Measurements from ENCODE around the gene ACVR1B.

ACVR1B gene

GRCh38 chr12:51951199-51951842 lies at the start of gene ACVR1B:
ACVR1B (plus strand) TSS chr12:51951699; CDS start chr12:51951744, 45 bp downstream.
- H3K27ac Mint-ChIP-seq (ENCODE audit: low read depth) = peak within 1 kb of the TSS; percentile 87
- H3K27me3 Mint-ChIP-seq = peaks cover 14% of the 10 kb centered on the region
- peaks cover 3% of the 10 kb centered on the region for H3K36me3 Mint-ChIP-seq (ENCODE audit: insufficient read depth)
- DNase-seq (ENCODE audit: low spot score in 2 of 2) (peak; percentile 71 to 80), ATAC-seq (replicated peaks; ENCODE audit: extremely low read depth, poor library complexity, severe bottlenecking) (peak; percentile 94)
- H3K4me3 Mint-ChIP-seq = peak within 1 kb of the TSS; percentile 98
- no peaks in the 10 kb centered on the region for H3K9me3 Mint-ChIP-seq
- H3K4me1 Mint-ChIP-seq = peaks cover 29% of the 10 kb centered on the region

GRCh38 chr12:51901881-51902280 lies 49.6 kb upstream of the ACVR1B start:
- Mint-ChIP-seq H3K4me3 (no peak overlapping the region), H3K36me3 (ENCODE audit: insufficient read depth) (no peaks in the 10 kb centered on the region), H3K9me3 (no peaks in the 10 kb centered on the region), H3K4me1 (no peaks in the 10 kb centered on the region), H3K27ac (ENCODE audit: low read depth) (no peak overlapping the region), H3K27me3 (peaks cover 22% of the 10 kb centered on the region)
- no peak for ATAC-seq (replicated peaks; ENCODE audit: extremely low read depth, poor library complexity, severe bottlenecking)
- no peak for DNase-seq (ENCODE audit: low spot score in 2 of 2)

- no peaks in the 10 kb centered on the region for H3K4me1 Mint-ChIP-seq
- no peak overlapping the region for H3K27ac Mint-ChIP-seq (ENCODE audit: low read depth)
- H3K36me3 Mint-ChIP-seq (ENCODE audit: insufficient read depth) = no peaks in the 10 kb centered on the region
- no peak for DNase-seq (ENCODE audit: low spot score in 2 of 2)
- H3K4me3 Mint-ChIP-seq = no peak overlapping the region
- no peaks in the 10 kb centered on the region for H3K9me3 Mint-ChIP-seq
- no peak for ATAC-seq (replicated peaks; ENCODE audit: extremely low read depth, poor library complexity, severe bottlenecking)
- peaks cover 35% of the 10 kb centered on the region for H3K27me3 Mint-ChIP-seq
These were observed 46.5 kb upstream of the ACVR1B start for GRCh38 chr12:51904951-51905470.

- no peak overlapping the region for H3K4me3 Mint-ChIP-seq
- no peaks in the 10 kb centered on the region for H3K4me1 Mint-ChIP-seq
- DNase-seq (ENCODE audit: low spot score in 2 of 2) (no peak), ATAC-seq (replicated peaks; ENCODE audit: extremely low read depth, poor library complexity, severe bottlenecking) (no peak)
- no peak overlapping the region for H3K27ac Mint-ChIP-seq (ENCODE audit: low read depth)
- no peaks in the 10 kb centered on the region for H3K9me3 Mint-ChIP-seq
- H3K27me3 Mint-ChIP-seq = peaks cover 43% of the 10 kb centered on the region
- no peaks in the 10 kb centered on the region for H3K36me3 Mint-ChIP-seq (ENCODE audit: insufficient read depth)
These were observed 45.7 kb upstream of the ACVR1B start for GRCh38 chr12:51905471-51906429.

GRCh38 chr12:51906430-51907082 lies 44.9 kb upstream of the ACVR1B start:
- Mint-ChIP-seq H3K4me3 (no peak overlapping the region), H3K27me3 (peaks cover 50% of the 10 kb centered on the region), H3K4me1 (no peaks in the 10 kb centered on the region), H3K36me3 (ENCODE audit: insufficient read depth) (no peaks in the 10 kb centered on the region), H3K27ac (ENCODE audit: low read depth) (no peak overlapping the region), H3K9me3 (no peaks in the 10 kb centered on the region)
- DNase-seq (ENCODE audit: low spot score in 2 of 2) (no peak), ATAC-seq (replicated peaks; ENCODE audit: extremely low read depth, poor library complexity, severe bottlenecking) (no peak)

GRCh38 chr12:51907083-51907855 lies 44.2 kb upstream of the ACVR1B start, which contains the start of gene ACVRL1:
ACVRL1 (plus strand) TSS chr12:51907504; CDS start chr12:51912475, 4,971 bp downstream.
- Mint-ChIP-seq H3K4me3 (no peak within 1 kb of the TSS), H3K27me3 (peaks cover 57% of the 10 kb centered on the region)
- ATAC-seq (replicated peaks; ENCODE audit: extremely low read depth, poor library complexity, severe bottlenecking) = no peak

GRCh38 chr12:51907856-51908425 lies 43.6 kb upstream of the ACVR1B start:
- DNase-seq (ENCODE audit: low spot score in 2 of 2) (no peak), ATAC-seq (replicated peaks; ENCODE audit: extremely low read depth, poor library complexity, severe bottlenecking) (no peak)
- Mint-ChIP-seq H3K9me3 (no peaks in the 10 kb centered on the region), H3K27ac (ENCODE audit: low read depth) (no peak overlapping the region), H3K27me3 (peaks cover 64% of the 10 kb centered on the region), H3K4me1 (no peaks in the 10 kb centered on the region), H3K4me3 (no peak overlapping the region), H3K36me3 (ENCODE audit: insufficient read depth) (no peaks in the 10 kb centered on the region)

More at GRCh38 chr12:51907083-51907855, 44.2 kb upstream of the ACVR1B start, which contains the start of gene ACVRL1:
- no peaks in the 10 kb centered on the region for H3K36me3 Mint-ChIP-seq (ENCODE audit: insufficient read depth)
- no peaks in the 10 kb centered on the region for H3K4me1 Mint-ChIP-seq
- H3K27ac Mint-ChIP-seq (ENCODE audit: low read depth) = no peak within 1 kb of the TSS
- H3K9me3 Mint-ChIP-seq = no peaks in the 10 kb centered on the region
- DNase-seq (ENCODE audit: low spot score in 2 of 2) = no peak

- ATAC-seq (replicated peaks; ENCODE audit: extremely low read depth, poor library complexity, severe bottlenecking) (no peak), DNase-seq (ENCODE audit: low spot score in 2 of 2) (no peak)
- H3K36me3 Mint-ChIP-seq (ENCODE audit: insufficient read depth) = no peaks in the 10 kb centered on the region
- H3K27ac Mint-ChIP-seq (ENCODE audit: low read depth) = no peak overlapping the region
- no peaks in the 10 kb centered on the region for H3K4me1 Mint-ChIP-seq
- no peaks in the 10 kb centered on the region for H3K9me3 Mint-ChIP-seq
- no peak overlapping the region for H3K4me3 Mint-ChIP-seq
- peaks cover 73% of the 10 kb centered on the region for H3K27me3 Mint-ChIP-seq
These were observed 42.5 kb upstream of the ACVR1B start for GRCh38 chr12:51908876-51909592.

GRCh38 chr12:51910168-51910567 lies 41.3 kb upstream of the ACVR1B start:
- no peaks in the 10 kb centered on the region for H3K36me3 Mint-ChIP-seq (ENCODE audit: insufficient read depth)
- H3K27ac Mint-ChIP-seq (ENCODE audit: low read depth) = no peak overlapping the region
- H3K27me3 Mint-ChIP-seq = peaks cover 78% of the 10 kb centered on the region
- DNase-seq (ENCODE audit: low spot score in 2 of 2) = no peak
- no peak overlapping the region for H3K4me3 Mint-ChIP-seq
- ATAC-seq (replicated peaks; ENCODE audit: extremely low read depth, poor library complexity, severe bottlenecking) = no peak
- H3K4me1 Mint-ChIP-seq = no peaks in the 10 kb centered on the region
- no peaks in the 10 kb centered on the region for H3K9me3 Mint-ChIP-seq

GRCh38 chr12:51910691-51911090 lies 40.8 kb upstream of the ACVR1B start:
- ATAC-seq (replicated peaks; ENCODE audit: extremely low read depth, poor library complexity, severe bottlenecking) = no peak
- Mint-ChIP-seq H3K4me1 (no peaks in the 10 kb centered on the region), H3K27me3 (peaks cover 80% of the 10 kb centered on the region)

GRCh38 chr12:51911307-51911706 lies 40.2 kb upstream of the ACVR1B start:
- ATAC-seq (replicated peaks; ENCODE audit: extremely low read depth, poor library complexity, severe bottlenecking) (no peak), DNase-seq (ENCODE audit: low spot score in 2 of 2) (no peak)
- H3K4me3 Mint-ChIP-seq = no peak overlapping the region
- H3K27ac Mint-ChIP-seq (ENCODE audit: low read depth) = no peak overlapping the region
- no peaks in the 10 kb centered on the region for H3K9me3 Mint-ChIP-seq
- no peaks in the 10 kb centered on the region for H3K36me3 Mint-ChIP-seq (ENCODE audit: insufficient read depth)
- no peaks in the 10 kb centered on the region for H3K4me1 Mint-ChIP-seq
- H3K27me3 Mint-ChIP-seq = peaks cover 74% of the 10 kb centered on the region

More at GRCh38 chr12:51910691-51911090, 40.8 kb upstream of the ACVR1B start:
- H3K9me3 Mint-ChIP-seq = no peaks in the 10 kb centered on the region
- no peaks in the 10 kb centered on the region for H3K36me3 Mint-ChIP-seq (ENCODE audit: insufficient read depth)
- H3K4me3 Mint-ChIP-seq = no peak overlapping the region
- no peak for DNase-seq (ENCODE audit: low spot score in 2 of 2)
- no peak overlapping the region for H3K27ac Mint-ChIP-seq (ENCODE audit: low read depth)
